Right atrium auricular region (tissue), 2 donors: ENCODE results near the gene ADAMTSL4. TPM values are rescaled to one million over a fixed set of nuclear protein-coding genes. Genes with fewer than 3 reads are reported as not detected.
"Not testable (repeated sequence)": the region's sequence is repeated elsewhere in the genome, so short reads cannot be mapped to it uniquely, and the experiment has no call there.

Experiments
- DNase-seq: peaks from one replicate; pipeline ENCODE4 v3.0.0-alpha.2; 2019; ENCODE audit warnings: low spot score
- H3K27ac ChIP-seq, 2 donors: fragments of 200-600 bp; sonication (generic); 1 replicate in 1 of 2; 2 replicates in 1 of 2; pipeline ENCODE4 v1.5.1; 2016 to 2019
- H3K27me3 ChIP-seq, 2 donors: fragments of 200-600 bp; sonication (generic); one replicate each; pipeline versions ENCODE4 v1.5.1 to v1.6.0; 2017 to 2019
- H3K36me3 ChIP-seq: fragments of 200-600 bp; sonication (generic); one replicate; pipeline ENCODE4 v1.5.1; 2016
- H3K4me1 ChIP-seq, 2 donors: fragments of 200-600 bp; sonication (generic); one replicate each; pipeline versions ENCODE4 v1.5.1 to v1.6.0; 2017 to 2019
- H3K4me3 ChIP-seq, 2 donors: fragments of 200-600 bp; sonication (generic); 1 replicate in 1 of 2; 2 replicates in 1 of 2; pipeline ENCODE4 v1.5.1; 2017 to 2019; ENCODE audit warnings: mild to moderate bottlenecking in 1 of 2, moderate library complexity in 1 of 2
- H3K9me3 ChIP-seq, 2 donors: fragments of 200-600 bp; sonication (generic); one replicate each; pipeline ENCODE4 v1.5.1; 2019
- CTCF ChIP-seq, 2 donors: fragments of 200-600 bp; sonication (generic); IDR thresholded peaks; one replicate each; pipeline ENCODE4 v1.5.1; 2019; ENCODE audit warnings: antibody characterized with exemption in 2 of 2
- total RNA-seq, 2 donors: library from RNA; depleted of rRNA; stranded (reverse); fragments of >200 nt; gene quantifications; one replicate each; pipeline ENCODE4 v1.1.0, GENCODE V29; 2016

Gene ADAMTSL4
- total RNA-seq, 2 donors from 2014 or later, result 21.9 to 41.1 TPM

GRCh38 chr1:150564051-150564991 is 15.1 kb downstream of the ADAMTSL4 start:
- H3K4me3 ChIP-seq, result no peak overlapping the region

GRCh38 chr1:150565240-150565991 is 16.2 kb downstream of the ADAMTSL4 start:
- DNase-seq, H3K9me3 ChIP-seq, H3K27me3 ChIP-seq, H3K4me3 ChIP-seq, H3K36me3 ChIP-seq: not testable (repeated sequence)
- Histone ChIP-seq H3K4me1 (peaks cover 0 to 94% of the 10 kb centered on the region in 2 donors), H3K27ac (peak overlapping the region; percentile 98 to 100)

More at GRCh38 chr1:150564051-150564991, 15.1 kb downstream of the ADAMTSL4 start:
- TF ChIP-seq CTCF (IDR thresholded peaks at IDR 0.05), result no peak
- Histone ChIP-seq H3K9me3 (no peaks in the 10 kb centered on the region), H3K27me3 (no peaks in the 10 kb centered on the region), H3K36me3 (no peaks in the 10 kb centered on the region), H3K4me1 (peaks cover 0 to 94% of the 10 kb centered on the region in 2 donors), H3K27ac (peak overlapping the region; percentile 98 to 100)
- no peak for DNase-seq

GRCh38 chr1:150566589-150567340 is 17.6 kb downstream of the ADAMTSL4 start:
- H3K4me1 ChIP-seq, result peaks cover 0 to 98% of the 10 kb centered on the region in 2 donors

GRCh38 chr1:150567341-150567716 is 18.1 kb downstream of the ADAMTSL4 start:
- Histone ChIP-seq H3K4me3 (peak overlapping the region; percentile 24), H3K27me3 (no peaks in the 10 kb centered on the region), H3K36me3 (peaks cover 25% of the 10 kb centered on the region), H3K9me3 (no peaks in the 10 kb centered on the region), H3K27ac (peak overlapping the region; percentile 98 to 100), H3K4me1 (peaks cover 0 to 98% of the 10 kb centered on the region in 2 donors)
- no peak for TF ChIP-seq CTCF (IDR thresholded peaks at IDR 0.05)
- DNase-seq, result no peak

More at GRCh38 chr1:150566589-150567340, 17.6 kb downstream of the ADAMTSL4 start:
- no peaks in the 10 kb centered on the region for H3K27me3 ChIP-seq
- peak overlapping the region in 1 of 2 donors; percentile 24 for H3K4me3 ChIP-seq
- peak overlapping the region; percentile 98 to 100 for H3K27ac ChIP-seq
- TF ChIP-seq CTCF (IDR thresholded peaks at IDR 0.05), result no peak
- no peaks in the 10 kb centered on the region for H3K9me3 ChIP-seq
- H3K36me3 ChIP-seq, result peaks cover 20% of the 10 kb centered on the region
- no peak for DNase-seq

GRCh38 chr1:150567717-150568593 is 18.7 kb downstream of the ADAMTSL4 start:
- Histone ChIP-seq H3K36me3 (peaks cover 32% of the 10 kb centered on the region), H3K4me3 (peak overlapping the region; percentile 24), H3K27ac (peak overlapping the region; percentile 98 to 100), H3K27me3 (no peaks in the 10 kb centered on the region), H3K9me3 (no peaks in the 10 kb centered on the region), H3K4me1 (peaks cover 0 to 98% of the 10 kb centered on the region in 2 donors)
- peak; percentile 95 for DNase-seq
- TF ChIP-seq CTCF (IDR thresholded peaks at IDR 0.05), result no peak
